ENCODE results near the gene DIDO1. TPM values are rescaled to one million over a fixed set of nuclear protein-coding genes. Genes with fewer than 3 reads are reported as not detected.

DIDO1 gene
- total RNA-seq, 1 experiment from 2014 or later: 85.9 TPM

DNA sequence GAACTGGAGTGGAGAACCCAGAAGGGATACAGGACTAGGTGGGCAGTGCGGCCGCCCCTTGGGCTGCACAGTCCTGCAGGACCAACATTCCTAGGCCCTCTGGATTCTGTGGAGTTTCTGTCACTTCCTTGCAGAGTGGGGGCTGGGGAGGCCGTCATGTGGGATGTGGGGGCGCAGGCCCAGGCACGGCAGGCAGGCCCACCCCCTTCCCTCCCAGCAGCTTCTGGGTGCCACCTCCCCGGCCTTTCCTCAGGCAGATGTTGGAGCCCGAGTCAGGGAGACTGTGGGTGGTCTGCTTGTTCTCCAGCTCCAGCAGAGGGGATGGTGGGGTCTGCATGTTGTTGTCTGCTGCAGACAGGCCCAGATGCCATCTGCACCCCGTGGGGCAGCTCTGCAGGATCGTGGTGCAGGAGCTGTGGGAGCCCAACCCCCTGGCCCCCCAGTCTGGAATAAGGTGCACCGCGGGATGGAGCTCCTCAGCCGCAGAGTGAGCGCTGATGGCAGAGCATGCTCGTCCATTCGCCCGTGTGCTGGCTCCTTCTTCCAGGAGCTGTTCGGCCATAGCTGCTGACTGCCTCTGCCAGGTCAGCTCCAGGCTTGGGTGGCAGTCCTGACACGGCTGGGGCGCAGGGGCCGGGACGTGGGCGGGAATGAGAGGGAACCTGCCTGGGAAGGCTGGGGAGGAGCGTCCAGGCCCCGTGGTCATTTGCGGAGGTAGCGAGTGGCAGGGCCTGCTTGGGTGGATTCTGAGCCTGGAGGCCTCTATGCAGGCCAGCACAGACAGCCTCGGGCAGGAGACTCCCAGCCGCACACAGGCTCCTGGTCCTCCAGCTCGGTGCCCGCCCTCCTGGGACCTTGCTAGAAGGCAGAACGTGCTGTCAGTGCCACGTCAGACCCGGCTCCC, 44.3 kb upstream of the DIDO1 start:
- Histone ChIP-seq H3K4me1 (ENCODE audit: insufficient read depth, low read length) (peaks cover 6% of the 10 kb centered on the region), H3K23me2 (ENCODE audit: insufficient read length, low read depth, low read length, poor library complexity, severe bottlenecking) (peaks cover 3% of the 10 kb centered on the region), H3K27me3 (ENCODE audit: insufficient read depth, low read length) (peaks cover 7% of the 10 kb centered on the region; the same call in 1 of the 2 replicates), H3K23ac (ENCODE audit: insufficient read length, low read depth, low read length) (no peak overlapping the region), H2BK120ac (ENCODE audit: low read depth, low read length, poor library complexity, severe bottlenecking) (no peak overlapping the region), H2AFZ (ENCODE audit: low read length) (no peak overlapping the region), H2BK15ac (ENCODE audit: low read depth, low read length) (no peak overlapping the region), H3K4me2 (ENCODE audit: insufficient read depth, insufficient read length, low read length) (no peak overlapping the region), H2BK20ac (ENCODE audit: low read depth, low read length, poor library complexity, severe bottlenecking) (no peak overlapping the region), H4K5ac (ENCODE audit: insufficient read length, low read depth, low read length) (no peak overlapping the region), H3K27ac (ENCODE audit: insufficient read length, low read depth, low read length) (no peak overlapping the region), H3K18ac (ENCODE audit: insufficient read length, low read depth, low read length) (no peak overlapping the region), H3K14ac (ENCODE audit: insufficient read depth, low read length) (peak overlapping the region; percentile 36; the same call in 1 of the 2 replicates), H3K9me3 (ENCODE audit: control insufficient read depth, low read depth, low read length) (no peaks in the 10 kb centered on the region), H3K79me1 (ENCODE audit: insufficient read depth, low read depth, low read length, poor library complexity, severe bottlenecking) (no peaks in the 10 kb centered on the region), H4K8ac (replicated peaks; ENCODE audit: insufficient read length, low read depth, low read length) (no peak overlapping the region), H3T11ph (ENCODE audit: low read length) (no peak overlapping the region), H3K4ac (ENCODE audit: low read depth, low read length) (no peak overlapping the region), H4K20me1 (ENCODE audit: control insufficient read depth, insufficient read depth, insufficient read length) (no peaks in the 10 kb centered on the region), H2AK5ac (ENCODE audit: insufficient read length, low read length) (no peak overlapping the region), H4K91ac (ENCODE audit: insufficient read length, low read depth, low read length) (no peak overlapping the region), H2BK12ac (ENCODE audit: insufficient read length, low read depth, low read length) (no peak overlapping the region), H3K9ac (ENCODE audit: extremely low read depth, insufficient read length, low read length) (no peak overlapping the region), H3K79me2 (ENCODE audit: insufficient read depth, low read length) (no peaks in the 10 kb centered on the region), H3K56ac (ENCODE audit: insufficient read length, low read depth, low read length) (no peak overlapping the region), H2BK5ac (ENCODE audit: insufficient read length, low read length) (no peak overlapping the region)
- WGBS (ENCODE audit: extremely low coverage, insufficient read length, low lambda C conversion rate): no CpG with 5 or more reads among the region's 33 CpGs
- Mint-ChIP-seq H3K27me3 (ENCODE audit: low read depth) (peaks cover 44% of the 10 kb centered on the region), H3K36me3 (ENCODE audit: insufficient read depth in 1 of 3, low read depth in 3 of 3) (peaks cover 0 to 3% (median 2%) of the 10 kb centered on the region in 3 experiments; a peak in 2 of 7 replicates), H3K9me3 (peaks cover 3% of the 10 kb centered on the region in 2 experiments; a peak in 2 of 5 replicates), H3K4me1 (peaks cover 20 to 25% of the 10 kb centered on the region in 2 experiments), H3K27ac (no peak overlapping the region), H3K4me3 (no peak overlapping the region)
- TF ChIP-seq, protein P1, sequence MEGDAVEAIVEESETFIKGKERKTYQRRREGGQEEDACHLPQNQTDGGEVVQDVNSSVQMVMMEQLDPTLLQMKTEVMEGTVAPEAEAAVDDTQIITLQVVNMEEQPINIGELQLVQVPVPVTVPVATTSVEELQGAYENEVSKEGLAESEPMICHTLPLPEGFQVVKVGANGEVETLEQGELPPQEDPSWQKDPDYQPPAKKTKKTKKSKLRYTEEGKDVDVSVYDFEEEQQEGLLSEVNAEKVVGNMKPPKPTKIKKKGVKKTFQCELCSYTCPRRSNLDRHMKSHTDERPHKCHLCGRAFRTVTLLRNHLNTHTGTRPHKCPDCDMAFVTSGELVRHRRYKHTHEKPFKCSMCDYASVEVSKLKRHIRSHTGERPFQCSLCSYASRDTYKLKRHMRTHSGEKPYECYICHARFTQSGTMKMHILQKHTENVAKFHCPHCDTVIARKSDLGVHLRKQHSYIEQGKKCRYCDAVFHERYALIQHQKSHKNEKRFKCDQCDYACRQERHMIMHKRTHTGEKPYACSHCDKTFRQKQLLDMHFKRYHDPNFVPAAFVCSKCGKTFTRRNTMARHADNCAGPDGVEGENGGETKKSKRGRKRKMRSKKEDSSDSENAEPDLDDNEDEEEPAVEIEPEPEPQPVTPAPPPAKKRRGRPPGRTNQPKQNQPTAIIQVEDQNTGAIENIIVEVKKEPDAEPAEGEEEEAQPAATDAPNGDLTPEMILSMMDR (conservative IDR thresholded peaks at IDR 0.05): no peak
- no peak for DNase-seq
